ENCODE data around the gene ZNF879.

DNA sequence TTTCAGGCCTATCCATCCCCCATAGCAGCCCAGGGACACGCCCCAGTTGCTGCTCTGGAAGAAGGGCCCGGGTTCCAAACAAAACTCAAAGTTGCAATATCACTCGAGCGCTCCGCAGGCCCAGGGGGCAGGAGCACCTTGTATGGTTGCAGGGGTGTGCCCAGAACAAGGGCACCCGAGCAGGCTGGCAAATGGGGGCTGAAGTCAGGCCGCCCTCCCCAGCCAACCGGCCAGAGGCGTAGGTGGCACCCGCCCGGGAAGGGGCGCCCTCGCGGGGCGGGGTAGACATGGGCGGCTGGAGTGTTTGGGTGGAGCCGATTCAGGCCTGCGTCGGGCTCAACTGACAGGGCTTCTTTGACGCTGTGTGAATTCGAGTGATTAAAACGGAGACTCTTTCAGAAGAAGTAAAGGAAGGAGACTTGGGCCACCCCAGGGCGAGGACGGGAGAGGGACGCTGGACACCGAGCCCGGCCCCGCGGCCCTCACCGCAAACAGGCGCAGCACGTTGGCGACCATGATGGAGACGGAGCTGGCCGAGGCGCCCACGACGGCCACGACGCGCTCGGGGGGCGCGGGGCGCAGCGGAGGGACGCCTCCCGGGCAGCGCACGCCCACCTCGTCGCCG, 29.5 kb upstream of the ZNF879 start:
- TF ChIP-seq, protein P1, sequence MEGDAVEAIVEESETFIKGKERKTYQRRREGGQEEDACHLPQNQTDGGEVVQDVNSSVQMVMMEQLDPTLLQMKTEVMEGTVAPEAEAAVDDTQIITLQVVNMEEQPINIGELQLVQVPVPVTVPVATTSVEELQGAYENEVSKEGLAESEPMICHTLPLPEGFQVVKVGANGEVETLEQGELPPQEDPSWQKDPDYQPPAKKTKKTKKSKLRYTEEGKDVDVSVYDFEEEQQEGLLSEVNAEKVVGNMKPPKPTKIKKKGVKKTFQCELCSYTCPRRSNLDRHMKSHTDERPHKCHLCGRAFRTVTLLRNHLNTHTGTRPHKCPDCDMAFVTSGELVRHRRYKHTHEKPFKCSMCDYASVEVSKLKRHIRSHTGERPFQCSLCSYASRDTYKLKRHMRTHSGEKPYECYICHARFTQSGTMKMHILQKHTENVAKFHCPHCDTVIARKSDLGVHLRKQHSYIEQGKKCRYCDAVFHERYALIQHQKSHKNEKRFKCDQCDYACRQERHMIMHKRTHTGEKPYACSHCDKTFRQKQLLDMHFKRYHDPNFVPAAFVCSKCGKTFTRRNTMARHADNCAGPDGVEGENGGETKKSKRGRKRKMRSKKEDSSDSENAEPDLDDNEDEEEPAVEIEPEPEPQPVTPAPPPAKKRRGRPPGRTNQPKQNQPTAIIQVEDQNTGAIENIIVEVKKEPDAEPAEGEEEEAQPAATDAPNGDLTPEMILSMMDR (IDR thresholded peaks at IDR 0.05; ENCODE audit: low read depth, low read length) = no peak
- no peak for TF ChIP-seq EZH2phosphoT487 (IDR thresholded peaks at IDR 0.05; ENCODE audit: low read depth)

Measured in OCI-LY3 (cell line).